Measurements from ENCODE around the gene ACOX1.

GRCh38 chr17:76005263-76006149, 26.5 kb upstream of the ACOX1 start:
- TF ChIP-seq POLR2A (IDR thresholded peaks at IDR 0.05) (no peak), CTCF (IDR thresholded peaks at IDR 0.05) (peak; percentile 74 to 92 (median 82))

Measured in transverse colon (tissue), 3 donors.